Glutamatergic neuron (in vitro differentiated cells): ENCODE results near the gene TOP1. TPM values are rescaled to one million over a fixed set of nuclear protein-coding genes. Genes with fewer than 3 reads are reported as not detected.

Experiments used
- DNase-seq: peaks from one replicate; pipeline ENCODE4 v3.0.0; 2022
- H3K27ac Mint-ChIP-seq: one replicate; pipeline ENCODE4 v1.8.0; 2020; ENCODE audit warnings: mild to moderate bottlenecking, mixed read lengths, inconsistent platforms; ENCODE audit not compliant: unreplicated experiment
- H3K27me3 Mint-ChIP-seq: one replicate; pipeline ENCODE4 v1.8.0; 2020; ENCODE audit warnings: mild to moderate bottlenecking, moderate library complexity, mixed read lengths, inconsistent platforms; ENCODE audit not compliant: unreplicated experiment
- H3K36me3 Mint-ChIP-seq: one replicate; pipeline ENCODE4 v1.8.0; 2020; ENCODE audit warnings: mild to moderate bottlenecking, mixed read lengths, inconsistent platforms; ENCODE audit not compliant: unreplicated experiment
- H3K4me1 Mint-ChIP-seq: one replicate; pipeline ENCODE4 v1.8.0; 2020; ENCODE audit warnings: mild to moderate bottlenecking, low read depth, mixed read lengths, inconsistent platforms; ENCODE audit not compliant: unreplicated experiment
- H3K4me3 Mint-ChIP-seq: one replicate; pipeline ENCODE4 v1.8.0; 2020; ENCODE audit warnings: mild to moderate bottlenecking, mixed read lengths, inconsistent platforms; ENCODE audit not compliant: unreplicated experiment
- H3K9me3 Mint-ChIP-seq: one replicate; pipeline ENCODE4 v1.8.0; 2020; ENCODE audit warnings: mild to moderate bottlenecking, moderate library complexity, mixed read lengths, inconsistent platforms; ENCODE audit not compliant: unreplicated experiment
- total RNA-seq: library from RNA; stranded (reverse); fragmentation: NEBNext Ultra II Directional; extraction: Animal tissue kit (Norgen Biotek cat#: 25700); gene quantifications from one replicate; pipeline ENCODE4 v1.2.1, GENCODE V29; 2021; ENCODE audit not compliant: unreplicated experiment
- TF ChIP-seq, protein P1 (sequence below): fragments of 200-600 bp; sonication (generic); IDR thresholded peaks from one replicate; pipeline ENCODE4 v1.5.0; 2021; ENCODE audit not compliant: partially characterized antibody, unreplicated experiment

The TOP1 gene
- total RNA-seq, 1 donor from 2014 or later = 68.7 TPM

DNA sequence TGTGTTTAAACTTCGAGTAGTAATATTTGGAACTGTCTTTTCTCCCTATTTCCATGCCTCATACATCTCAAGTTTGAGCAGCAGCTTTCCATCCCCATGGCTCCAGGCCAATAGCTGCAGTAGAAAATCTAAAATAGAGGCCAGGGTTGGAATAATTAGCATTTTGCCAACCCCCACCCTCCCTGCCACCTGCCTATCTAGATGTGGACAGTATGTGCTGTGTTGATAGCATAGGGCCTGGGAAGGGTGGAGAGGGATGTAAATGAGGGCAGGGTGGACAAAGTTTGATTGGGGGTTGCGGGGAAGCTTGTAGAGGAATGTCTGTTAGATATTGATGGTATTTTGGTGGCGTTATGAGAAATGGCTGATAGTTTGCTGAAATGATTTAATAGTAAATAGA is 5.6 kb downstream of the TOP1 start:
- Mint-ChIP-seq H3K9me3 (peaks cover 6% of the 10 kb centered on the region), H3K27me3 (peaks cover 4% of the 10 kb centered on the region), H3K4me3 (no peak overlapping the region), H3K27ac (no peak overlapping the region), H3K4me1 (peaks cover 54% of the 10 kb centered on the region), H3K36me3 (no peaks in the 10 kb centered on the region)
- TF ChIP-seq, protein P1, sequence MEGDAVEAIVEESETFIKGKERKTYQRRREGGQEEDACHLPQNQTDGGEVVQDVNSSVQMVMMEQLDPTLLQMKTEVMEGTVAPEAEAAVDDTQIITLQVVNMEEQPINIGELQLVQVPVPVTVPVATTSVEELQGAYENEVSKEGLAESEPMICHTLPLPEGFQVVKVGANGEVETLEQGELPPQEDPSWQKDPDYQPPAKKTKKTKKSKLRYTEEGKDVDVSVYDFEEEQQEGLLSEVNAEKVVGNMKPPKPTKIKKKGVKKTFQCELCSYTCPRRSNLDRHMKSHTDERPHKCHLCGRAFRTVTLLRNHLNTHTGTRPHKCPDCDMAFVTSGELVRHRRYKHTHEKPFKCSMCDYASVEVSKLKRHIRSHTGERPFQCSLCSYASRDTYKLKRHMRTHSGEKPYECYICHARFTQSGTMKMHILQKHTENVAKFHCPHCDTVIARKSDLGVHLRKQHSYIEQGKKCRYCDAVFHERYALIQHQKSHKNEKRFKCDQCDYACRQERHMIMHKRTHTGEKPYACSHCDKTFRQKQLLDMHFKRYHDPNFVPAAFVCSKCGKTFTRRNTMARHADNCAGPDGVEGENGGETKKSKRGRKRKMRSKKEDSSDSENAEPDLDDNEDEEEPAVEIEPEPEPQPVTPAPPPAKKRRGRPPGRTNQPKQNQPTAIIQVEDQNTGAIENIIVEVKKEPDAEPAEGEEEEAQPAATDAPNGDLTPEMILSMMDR = no peak
- DNase-seq = no peak

DNA sequence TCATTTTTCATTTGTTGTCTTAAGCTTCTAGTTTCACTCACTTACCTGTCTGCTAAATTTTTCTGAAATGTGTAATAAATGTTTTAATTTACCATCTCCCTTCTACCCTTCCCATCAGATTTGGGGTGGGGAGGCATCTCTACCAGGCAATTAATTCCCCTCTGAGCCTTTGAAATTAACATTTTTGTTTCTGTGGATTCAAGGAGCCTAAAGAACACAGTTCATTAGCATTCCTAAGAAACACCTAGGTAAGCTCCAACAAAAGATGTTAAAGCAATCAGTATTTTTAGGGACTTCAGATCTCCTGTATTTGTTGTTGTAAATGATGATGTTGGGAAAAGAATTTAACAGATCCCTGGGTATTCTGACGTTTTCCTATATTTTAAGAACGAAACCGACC is 6.6 kb downstream of the TOP1 start:
- Mint-ChIP-seq H3K4me3 (peak overlapping the region; percentile 17), H3K27me3 (no peaks in the 10 kb centered on the region), H3K36me3 (no peaks in the 10 kb centered on the region), H3K27ac (no peak overlapping the region), H3K4me1 (peaks cover 54% of the 10 kb centered on the region), H3K9me3 (peaks cover under 1% of the 10 kb centered on the region)
- no peak for DNase-seq
- TF ChIP-seq, protein P1 = no peak

DNA sequence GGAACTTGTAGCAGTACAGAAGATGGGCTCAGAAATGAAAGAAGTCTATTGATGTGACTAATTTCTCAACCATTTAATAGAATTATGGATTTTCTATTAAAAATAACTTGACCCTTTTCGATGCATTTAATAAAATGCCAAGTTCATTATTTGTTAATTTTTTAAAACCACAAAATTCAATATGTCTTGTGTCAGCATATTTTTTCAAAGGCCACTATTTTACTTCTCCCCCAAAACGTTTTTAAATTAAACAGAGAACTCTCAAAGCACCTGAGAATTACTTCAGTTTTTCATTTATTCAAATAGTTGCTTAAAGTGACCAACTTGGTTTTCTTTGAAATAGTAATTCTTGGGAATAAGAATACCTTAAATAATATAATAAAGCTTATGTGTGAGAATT is 8.6 kb downstream of the TOP1 start:
- DNase-seq = no peak
- Mint-ChIP-seq H3K36me3 (no peaks in the 10 kb centered on the region), H3K27me3 (no peaks in the 10 kb centered on the region), H3K27ac (no peak overlapping the region), H3K9me3 (no peaks in the 10 kb centered on the region), H3K4me1 (peaks cover 37% of the 10 kb centered on the region), H3K4me3 (no peak overlapping the region)
- TF ChIP-seq, protein P1 = no peak

DNA sequence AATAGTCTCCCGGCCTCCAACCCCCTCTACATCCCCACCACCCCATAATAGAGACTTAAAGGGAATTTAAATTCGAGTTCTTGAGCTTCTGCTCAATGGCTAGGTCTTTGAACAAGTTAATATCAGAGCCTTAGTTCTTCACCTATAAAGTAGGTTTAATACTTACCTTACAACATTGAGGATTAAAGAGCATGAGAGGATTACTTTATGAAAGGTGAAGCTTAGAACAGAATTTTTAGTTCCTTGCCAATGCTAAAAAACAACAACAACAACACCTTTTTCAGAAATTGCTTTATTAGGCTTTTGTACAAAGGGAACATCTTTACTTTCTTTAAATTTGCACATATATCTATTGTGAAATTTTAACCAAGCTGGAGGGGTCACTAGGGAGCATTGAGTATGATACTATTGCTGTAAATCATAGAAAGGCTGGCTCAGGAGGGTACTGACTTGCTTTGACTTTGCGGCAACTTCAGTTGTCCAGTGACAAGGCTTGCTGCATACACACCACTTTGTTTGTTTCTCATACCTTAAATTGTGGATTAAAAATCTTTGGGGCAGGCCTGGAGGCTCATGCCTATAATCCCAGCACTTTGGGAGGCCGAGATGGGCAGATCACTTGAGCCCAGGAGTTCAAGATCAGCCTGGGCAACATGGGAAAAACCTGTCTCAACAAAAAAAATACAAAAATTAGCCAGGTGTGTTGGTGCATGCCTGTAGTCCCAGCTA is 9.7 kb downstream of the TOP1 start:
- no peak for DNase-seq
- Mint-ChIP-seq H3K9me3 (no peaks in the 10 kb centered on the region), H3K36me3 (no peaks in the 10 kb centered on the region), H3K27ac (no peak overlapping the region), H3K4me1 (peaks cover 28% of the 10 kb centered on the region), H3K4me3 (no peak overlapping the region), H3K27me3 (no peaks in the 10 kb centered on the region)
- TF ChIP-seq, protein P1 = no peak

DNA sequence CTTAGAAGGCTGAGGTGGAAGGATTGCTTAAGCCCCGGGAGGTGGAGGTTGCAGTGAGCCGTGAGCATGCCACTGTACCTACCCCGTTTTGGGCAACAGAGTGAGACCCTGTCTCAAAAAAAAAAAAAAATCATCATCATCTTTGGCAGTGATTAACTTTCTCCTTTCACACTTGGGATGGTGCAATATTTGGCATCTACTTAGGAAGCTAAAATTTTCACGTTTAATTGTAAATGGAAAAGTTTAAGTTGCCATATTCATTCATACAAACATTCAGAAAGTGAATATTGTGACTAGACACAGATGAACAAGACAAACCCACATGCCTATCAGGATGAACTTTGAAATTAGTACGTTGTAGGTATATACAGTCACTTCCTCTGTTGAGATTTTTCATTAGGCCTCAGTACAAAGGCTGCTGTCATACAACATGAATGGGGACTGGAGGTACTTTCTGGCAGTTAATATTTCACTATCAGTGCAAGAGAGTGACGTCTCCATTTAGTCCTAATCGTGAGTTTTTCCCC is 10.3 kb downstream of the TOP1 start:
- Mint-ChIP-seq H3K4me1 (peaks cover 25% of the 10 kb centered on the region), H3K27me3 (no peaks in the 10 kb centered on the region), H3K4me3 (no peak overlapping the region), H3K9me3 (no peaks in the 10 kb centered on the region), H3K36me3 (no peaks in the 10 kb centered on the region), H3K27ac (no peak overlapping the region)
- no peak for DNase-seq
- TF ChIP-seq, protein P1 = no peak
